Measurements from ENCODE around the gene ZNF684. TPM values are rescaled to one million over a fixed set of nuclear protein-coding genes. Genes with fewer than 3 reads are reported as not detected.
"Not testable (repeated sequence)": the region's sequence is repeated elsewhere in the genome, so short reads cannot be mapped to it uniquely, and the experiment has no call there.

The ZNF684 gene
- 3.4 and 4.9 TPM in 2 replicates for total RNA-seq (2014; rRNA removed; shearing (Covaris generic))
- 3.3 and 4.9 TPM in 2 replicates for polyA plus RNA-seq (2014; cell fraction: nucleus; rRNA removed)

DNA sequence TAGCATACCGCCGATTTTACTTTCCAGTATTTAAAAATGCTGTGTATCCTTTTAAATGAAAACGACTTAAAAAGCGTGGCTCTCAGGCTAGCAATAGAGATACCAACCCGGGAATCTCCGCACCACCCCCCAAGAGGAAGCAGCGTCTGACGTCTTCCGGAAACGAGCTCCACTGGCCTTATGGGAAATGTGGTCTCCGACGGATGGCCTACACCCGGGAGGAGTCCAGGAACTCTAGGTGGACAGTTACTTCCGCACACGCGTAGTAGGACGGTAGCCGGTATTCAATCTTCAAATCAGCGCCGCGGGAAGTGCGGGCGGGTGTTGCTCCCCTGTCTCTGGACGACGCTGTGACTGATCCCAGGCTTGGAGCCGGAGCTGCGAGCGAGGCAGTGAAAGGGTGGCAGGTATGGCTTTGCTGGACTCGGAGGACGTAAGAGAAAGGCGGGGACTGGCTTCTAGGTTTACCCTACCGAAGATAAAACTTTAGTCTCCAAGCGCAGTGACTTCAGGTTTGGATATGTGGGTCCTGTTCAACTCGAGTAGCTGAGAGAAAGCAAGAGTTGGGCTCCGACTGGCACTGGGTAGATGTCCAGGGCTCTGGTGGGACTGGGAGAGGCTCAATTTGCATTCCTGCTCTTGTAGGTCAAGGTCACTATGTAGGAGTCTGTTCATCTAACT, at the start of gene ZNF684:
Gene ZNF684, plus strand, starts transcription at position 257 of the 681 bp plus-strand sequence. CDS start 1,530 bp downstream, outside the sequence.
- DNase-seq (ENCODE audit: extremely low read depth, low read depth) = peak; percentile 88

DNA sequence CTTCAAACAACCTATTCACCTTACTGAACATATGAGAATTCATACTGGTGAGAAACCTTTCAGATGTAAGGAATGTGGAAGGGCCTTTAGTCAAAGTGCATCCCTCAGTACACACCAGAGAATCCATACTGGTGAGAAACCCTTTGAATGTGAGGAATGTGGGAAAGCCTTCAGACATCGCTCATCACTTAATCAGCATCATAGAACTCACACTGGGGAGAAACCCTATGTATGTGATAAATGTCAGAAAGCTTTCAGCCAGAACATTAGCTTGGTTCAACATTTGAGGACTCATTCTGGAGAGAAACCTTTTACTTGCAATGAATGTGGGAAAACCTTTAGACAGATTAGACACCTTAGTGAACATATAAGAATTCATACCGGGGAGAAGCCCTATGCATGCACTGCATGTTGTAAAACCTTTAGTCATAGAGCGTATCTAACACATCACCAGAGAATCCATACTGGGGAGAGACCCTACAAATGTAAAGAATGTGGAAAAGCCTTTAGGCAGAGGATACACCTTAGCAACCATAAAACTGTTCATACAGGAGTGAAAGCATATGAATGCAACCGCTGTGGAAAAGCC, 36.0 kb upstream of the ZNF684 start:
- no peak for DNase-seq (ENCODE audit: extremely low read depth, low read depth)

DNA sequence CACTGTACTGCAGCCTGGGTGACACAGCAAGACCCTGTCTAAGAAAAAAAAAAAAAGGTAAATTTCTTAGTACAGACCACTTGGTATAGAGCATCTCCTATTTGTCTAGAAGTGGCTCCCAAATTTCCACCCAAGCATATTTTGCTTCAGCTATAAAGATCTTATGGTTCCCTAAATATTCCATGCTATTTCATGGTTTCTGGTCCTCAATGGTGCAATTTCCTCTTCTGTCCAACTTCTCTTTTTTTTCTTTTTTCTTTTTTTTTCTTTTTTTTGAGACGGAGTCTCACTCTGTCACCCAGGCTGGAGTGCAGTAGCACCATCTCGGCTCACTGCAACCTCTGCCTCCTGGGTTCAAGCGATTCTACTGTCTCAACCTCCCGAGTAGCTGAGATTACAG, 28.8 kb upstream of the ZNF684 start:
- DNase-seq (ENCODE audit: extremely low read depth, low read depth) = not testable (repeated sequence)

DNA sequence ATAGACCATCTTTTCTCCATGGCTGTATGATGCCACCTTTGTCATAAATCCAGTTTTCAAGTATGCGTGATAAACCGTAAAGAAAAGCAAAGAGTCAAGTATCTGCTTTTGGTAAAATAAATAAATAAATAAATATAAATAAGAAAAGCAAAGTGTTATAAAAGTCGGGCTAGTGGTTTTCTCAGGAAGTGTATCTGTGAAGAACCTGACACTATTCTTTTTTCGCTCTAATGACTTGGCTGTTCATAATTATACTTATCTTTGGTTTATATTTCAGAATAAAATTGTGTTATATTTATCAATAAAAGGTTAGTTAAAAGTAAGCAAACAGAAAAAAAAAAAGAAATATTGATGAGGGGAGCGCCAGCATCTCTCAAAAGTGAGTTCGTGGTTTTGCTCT, 23.5 kb upstream of the ZNF684 start:
- no peak for DNase-seq (ENCODE audit: extremely low read depth, low read depth)

DNA sequence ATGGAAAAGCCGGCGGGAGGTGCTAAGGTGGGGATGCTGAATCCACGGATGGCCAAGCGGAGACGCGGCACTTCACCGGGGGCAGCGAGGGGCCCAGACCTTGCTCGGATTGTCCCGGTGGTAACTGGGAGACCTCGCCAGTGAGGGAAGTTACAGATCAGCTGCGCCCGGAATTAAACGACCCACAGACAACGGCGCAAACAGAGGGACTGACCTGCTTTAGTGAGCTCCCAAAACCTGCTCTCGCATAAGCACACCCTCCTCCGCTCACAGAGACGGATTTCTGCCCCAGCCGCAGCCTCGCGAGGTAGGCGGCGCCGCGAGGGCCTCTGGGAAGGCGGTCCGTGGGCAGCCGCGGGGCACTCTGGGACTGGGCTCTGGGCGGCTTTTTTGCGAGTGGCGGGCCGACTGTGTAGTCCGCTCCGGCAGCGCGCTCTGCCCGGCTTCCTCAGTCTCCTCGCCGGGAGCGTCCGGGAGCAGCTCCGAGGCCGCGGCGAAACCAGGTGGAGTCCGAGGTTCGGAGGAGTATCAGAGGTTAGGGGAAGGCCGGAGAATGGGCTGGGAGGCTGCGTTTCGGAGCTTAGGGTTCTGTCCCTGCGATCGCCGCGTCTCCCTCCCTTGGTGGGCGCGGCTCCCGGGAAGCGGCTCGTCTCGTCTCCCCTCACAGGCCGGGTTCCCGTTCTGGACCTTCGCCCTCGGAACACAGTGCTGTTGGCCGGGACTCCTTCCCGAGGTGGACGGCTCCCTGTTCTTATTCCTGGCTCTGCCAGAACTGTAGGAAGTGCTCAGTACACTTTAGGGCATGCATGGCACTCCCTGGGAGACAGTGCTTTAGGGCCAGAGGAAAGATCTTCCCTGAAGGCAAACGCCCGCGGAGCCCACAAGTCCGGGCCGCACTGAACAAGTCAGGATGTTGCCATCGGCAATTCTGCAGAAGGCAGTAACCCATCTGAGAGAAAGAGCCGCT, 22.8 kb upstream of the ZNF684 start, which contains the start of gene EXO5:
Gene EXO5, plus strand, starts transcription at position 393 of the 967 bp plus-strand sequence. CDS start 5,778 bp downstream, outside the sequence.
- DNase-seq (ENCODE audit: extremely low read depth, low read depth) = peak; percentile 21

DNA sequence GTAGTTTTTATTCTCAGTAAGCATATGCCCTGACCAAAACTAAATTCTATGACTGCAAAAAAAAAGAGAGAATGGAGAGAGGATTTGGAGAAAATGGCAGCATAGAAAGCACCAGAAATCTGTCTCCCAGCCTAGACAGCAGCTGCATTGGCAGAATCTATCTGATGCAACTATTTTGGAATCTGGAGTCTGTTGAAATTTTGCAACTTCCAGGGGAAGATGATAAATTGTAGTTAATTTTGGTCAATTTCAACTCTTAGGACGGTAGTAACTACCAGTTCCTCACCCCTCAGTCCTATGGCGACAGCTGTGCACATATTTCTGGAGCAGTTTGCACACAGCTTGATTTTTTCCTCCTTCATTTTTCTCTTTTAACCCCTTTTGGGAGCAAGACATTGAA, 11.9 kb upstream of the ZNF684 start:
- no peak for DNase-seq (ENCODE audit: extremely low read depth, low read depth)

DNA sequence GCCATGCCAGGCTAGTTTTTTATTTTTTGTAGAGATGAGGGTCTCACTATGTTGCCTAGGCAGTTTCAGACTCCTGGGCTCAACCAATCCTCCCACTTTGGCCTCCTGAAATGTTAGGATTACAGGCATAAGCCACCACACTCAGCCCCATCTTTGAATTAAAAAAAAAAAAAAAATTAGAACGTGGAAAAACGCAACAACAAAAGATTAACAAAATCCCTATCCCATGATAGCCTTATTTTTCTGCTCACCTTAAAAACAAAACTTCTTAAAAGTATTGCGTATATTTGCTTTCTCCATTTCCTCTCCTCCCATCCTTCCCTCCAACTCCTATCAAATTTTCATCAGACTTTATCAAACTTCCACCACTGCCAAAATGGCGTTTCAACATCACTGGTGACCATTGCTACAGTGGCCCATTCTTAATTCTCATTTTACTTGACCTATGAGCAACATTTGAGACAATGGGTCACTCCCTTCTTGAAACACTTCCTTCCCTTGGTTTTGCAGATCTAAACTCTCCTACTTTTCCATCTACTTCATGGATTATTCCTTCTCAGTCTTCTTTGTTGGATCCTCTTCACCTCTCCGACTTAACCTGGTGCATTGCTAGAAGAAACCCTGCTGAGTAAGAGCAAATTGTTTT, 579 bp upstream of the ZNF684 start:
- DNase-seq (ENCODE audit: extremely low read depth, low read depth) = peak; percentile 5

DNA sequence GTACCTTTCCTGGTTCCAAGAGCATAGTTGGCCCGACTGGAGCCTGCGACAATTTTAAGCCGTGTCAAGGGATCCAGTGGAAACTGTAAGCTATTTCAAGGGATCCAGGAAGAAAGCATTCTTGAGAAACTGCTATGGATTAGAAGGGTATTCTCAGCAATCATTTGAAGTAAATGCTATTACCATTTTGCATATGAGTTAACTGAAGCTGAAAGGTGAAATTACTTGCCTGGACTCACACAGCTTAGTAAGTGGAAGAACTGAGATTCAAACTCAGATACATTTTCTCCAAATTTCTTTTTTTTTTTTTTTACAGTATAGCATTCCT, 589 bp downstream of the ZNF684 start:
- no peak for DNase-seq (ENCODE audit: extremely low read depth, low read depth)

DNA sequence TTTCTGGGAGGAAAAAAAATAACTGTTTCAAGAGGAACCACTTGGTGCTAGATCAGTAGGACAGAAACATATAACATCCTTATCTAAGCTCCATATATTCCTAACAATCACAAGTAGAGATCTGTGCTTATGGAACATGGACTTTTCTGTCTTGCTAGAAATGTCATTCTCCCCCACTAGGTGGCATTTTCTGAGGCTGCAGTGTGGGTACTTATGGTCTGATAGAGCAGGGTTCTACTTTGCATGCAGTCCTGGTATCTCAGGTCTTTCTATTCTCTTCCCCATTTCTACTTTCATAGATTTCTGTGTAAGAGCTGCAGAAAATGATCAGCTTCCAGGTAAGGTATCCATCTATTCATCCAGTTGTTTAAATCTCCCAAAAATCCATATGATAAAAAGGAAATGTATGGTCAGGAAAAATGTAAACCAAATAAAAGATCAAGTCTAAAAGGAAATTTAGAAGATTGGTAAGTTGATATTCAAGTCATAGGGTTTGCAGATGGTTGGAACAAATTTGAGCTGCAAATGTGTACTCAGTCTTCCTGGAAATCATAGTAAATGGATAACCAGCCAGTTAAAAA, 1.5 kb downstream of the ZNF684 start:
- DNase-seq (ENCODE audit: extremely low read depth, low read depth) = peak; percentile 36

DNA sequence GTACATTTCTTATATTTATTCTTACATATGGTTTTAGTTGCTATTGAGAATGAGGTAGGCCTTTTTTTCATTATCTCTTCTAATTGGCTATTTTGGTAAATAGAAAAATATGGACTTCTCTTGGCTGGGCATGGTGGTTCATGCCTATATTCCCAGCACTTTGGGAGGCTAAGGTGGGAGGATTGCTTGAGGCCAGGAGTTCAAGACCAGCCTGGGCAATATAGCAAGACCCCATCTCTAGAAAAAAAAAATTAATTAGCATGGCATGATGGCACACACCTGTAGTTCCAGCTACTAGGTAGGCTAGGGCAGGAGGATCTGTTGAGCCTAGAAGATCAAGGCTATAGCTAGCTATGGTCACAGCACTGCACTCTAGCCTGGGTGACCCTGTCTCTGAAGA, 3.2 kb downstream of the ZNF684 start:
- DNase-seq (ENCODE audit: extremely low read depth, low read depth) = no peak

DNA sequence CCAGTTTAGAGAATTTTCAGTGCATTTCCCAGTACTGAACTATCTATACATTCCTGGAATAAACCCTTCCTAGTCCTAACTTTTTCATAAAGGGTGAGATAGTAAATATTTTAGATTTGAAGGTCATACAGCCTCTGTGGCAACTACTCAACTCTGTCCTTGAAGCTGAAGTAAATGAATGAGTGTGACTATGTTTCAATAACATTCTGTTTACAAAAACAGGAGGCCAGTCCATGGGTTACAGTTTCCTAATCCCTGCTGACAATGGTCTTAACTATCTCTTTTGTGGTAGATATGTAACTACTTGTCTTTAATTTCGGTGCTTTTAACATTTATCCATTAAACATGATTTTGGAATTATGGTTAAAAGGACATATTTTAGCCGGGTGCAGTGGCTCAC, 4.3 kb downstream of the ZNF684 start:
- no peak for DNase-seq (ENCODE audit: extremely low read depth, low read depth)

DNA sequence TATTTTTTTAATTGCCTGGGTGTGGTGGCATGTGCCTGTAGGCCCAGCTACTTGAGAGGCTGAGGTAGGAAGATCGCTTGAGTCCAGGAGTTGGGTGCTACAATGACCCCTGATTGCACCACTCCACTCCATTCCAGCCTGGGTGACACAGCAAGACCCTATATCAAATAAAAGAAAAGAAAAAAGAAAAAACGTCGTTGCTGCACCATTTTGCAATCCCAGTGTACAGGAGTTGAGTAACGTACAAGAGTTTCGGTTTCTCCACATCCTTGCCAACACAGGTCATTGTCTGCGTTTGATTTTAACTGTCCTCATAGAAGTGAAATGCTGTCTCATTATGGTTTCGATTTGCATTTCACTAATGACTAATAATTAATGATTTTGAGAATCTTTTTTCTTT, 7.9 kb downstream of the ZNF684 start:
- no peak for DNase-seq (ENCODE audit: extremely low read depth, low read depth)

DNA sequence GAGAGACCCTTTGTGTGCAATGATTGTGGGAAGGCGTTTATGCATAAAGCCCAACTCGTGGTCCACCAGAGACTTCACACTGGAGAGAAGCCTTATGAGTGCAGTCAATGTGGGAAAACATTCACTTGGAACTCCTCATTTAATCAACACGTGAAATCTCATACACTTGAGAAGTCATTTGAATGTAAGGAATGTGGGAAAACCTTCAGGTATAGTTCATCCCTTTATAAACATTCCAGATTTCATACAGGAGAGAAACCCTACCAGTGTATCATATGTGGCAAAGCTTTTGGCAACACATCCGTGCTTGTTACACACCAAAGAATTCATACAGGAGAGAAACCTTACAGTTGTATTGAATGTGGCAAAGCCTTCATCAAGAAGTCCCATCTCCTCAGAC, 15.5 kb downstream of the ZNF684 start:
- no peak for DNase-seq (ENCODE audit: extremely low read depth, low read depth)

DNA sequence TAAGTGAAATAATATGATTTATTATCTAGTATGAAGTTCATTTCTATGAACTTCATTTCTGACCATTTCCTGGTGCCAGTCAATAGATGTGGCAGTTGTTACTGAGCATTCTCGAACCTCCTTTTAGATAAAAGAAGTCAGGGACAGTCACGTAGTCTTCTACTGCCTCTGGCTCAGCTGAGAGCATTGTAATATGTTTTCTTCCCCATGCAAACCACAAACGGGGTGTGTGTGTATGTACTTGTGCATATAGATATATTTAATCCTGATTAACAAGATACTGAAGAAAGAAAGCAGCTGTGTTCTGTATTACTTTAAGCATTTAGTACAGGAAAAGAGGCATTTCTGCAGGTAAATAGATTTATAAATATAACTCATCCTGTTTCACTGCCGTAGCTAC, 21.6 kb downstream of the ZNF684 start:
- DNase-seq (ENCODE audit: extremely low read depth, low read depth) = no peak

DNA sequence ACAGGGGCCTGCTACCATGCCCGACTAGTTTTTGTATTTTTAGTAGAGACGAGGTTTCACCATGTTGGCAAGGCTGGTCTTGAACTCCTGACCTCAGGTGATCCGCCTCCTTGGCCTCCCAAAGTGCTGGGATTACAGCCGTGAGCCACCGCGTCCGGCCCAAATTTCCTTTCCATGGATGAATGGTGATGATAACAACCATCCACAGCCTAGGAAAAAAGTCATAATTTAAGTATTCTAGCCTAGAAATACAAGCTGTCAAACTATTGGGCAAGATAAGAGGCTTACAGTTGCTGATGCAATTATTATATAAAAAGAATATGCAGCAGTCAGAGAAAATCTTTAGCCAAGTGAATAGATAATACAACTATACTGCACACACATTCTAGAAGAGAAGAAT, 23.4 kb downstream of the ZNF684 start:
- DNase-seq (ENCODE audit: extremely low read depth, low read depth) = not testable (repeated sequence)

DNA sequence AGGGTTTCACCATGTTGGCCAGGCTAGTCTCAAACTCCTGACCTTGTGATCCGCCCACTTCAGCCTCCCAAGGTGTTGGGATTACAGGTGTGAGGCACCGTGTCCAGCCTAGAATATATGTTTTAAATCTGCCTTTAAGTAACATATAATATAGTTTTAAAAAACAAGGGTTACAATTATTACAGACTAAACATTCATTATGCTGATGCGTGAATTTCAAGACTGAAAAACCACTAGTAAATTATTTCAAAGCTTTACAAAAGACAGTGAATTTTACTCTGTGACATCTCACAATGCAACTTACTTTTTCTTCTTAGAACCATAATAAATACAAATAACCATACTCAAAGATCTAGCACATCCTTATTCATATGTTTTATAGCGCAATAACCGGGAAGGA, 24.7 kb downstream of the ZNF684 start:
- DNase-seq (ENCODE audit: extremely low read depth, low read depth) = no peak

DNA sequence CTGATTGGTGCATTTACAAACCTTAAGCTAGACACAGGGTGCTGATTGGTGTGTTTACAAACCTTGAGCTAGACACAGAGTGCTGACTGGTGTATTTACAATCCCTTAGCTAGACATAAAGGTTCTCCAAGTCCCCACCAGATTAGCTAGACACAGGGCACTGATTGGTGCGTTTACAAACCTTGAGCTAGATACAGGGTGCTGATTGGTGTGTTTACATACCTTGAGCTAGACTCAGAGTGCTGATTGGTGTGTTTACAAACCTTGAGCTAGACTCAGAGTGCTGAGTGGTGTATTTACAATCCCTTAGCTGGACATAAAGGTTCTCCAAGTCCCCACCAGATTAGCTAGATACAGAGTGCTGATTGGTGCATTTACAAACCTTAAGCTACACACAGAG, 26.8 kb downstream of the ZNF684 start:
- DNase-seq (ENCODE audit: extremely low read depth, low read depth) = not testable (repeated sequence)

DNA sequence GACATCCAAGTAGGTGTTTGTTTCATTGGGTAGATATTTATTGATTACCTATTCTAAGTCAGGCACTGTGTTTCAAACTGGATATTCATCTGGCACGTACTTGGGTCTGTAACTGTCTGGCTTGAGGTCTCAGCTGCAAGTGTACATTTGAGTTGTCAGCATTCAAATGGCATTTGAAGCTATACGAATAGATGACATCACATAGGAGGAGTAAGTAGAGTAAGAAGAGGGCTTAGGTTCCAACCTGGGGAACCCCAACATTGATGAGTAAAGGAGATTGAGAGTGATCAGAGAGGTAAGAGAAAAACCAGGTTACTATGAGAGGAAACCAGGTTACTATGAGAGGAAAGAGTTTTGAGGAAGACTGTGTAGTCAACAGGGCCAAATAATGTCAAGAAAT, 30.7 kb downstream of the ZNF684 start:
- DNase-seq (ENCODE audit: extremely low read depth, low read depth) = no peak

DNA sequence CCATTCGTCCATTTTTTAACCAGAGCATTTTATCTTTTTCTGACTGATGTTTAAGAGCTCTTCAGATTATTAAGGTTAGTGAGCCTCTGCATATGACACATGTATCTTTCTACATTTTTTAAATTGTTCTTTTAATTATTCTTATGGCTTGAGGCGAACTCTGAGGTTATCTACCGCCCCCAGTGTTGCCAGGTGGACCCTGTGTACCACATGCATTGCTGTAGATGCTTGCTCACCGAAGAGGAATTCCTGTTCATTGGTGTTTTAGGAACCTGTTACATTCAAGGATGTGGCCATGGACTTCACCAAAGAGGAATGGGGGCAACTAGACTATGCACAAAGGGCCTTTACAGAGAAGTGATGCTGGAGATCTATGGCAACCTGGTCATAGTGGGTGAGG, 31.8 kb downstream of the ZNF684 start:
- DNase-seq (ENCODE audit: extremely low read depth, low read depth) = no peak

DNA sequence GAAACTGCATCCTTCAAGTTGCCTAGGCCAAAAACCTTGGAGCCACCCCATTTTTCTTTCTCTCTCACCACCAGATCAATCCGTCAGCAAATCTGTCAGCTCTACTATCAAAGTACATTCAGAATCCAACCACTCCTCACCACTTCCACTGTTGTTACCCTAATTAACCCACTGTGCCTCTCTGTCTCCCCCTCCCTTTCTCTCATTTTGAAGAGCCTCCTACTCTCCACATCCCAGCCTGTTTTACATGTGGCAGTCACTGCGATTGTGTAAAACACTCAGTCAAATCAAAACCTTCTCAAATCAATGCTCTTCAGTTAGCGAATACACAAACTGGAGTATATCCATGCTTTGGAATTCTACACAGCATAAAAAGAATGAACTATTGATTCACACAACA, 33.1 kb downstream of the ZNF684 start:
- no peak for DNase-seq (ENCODE audit: extremely low read depth, low read depth)
